Ectodermal cell (in vitro differentiated cells): ENCODE results near the gene CDK5RAP3.

Experiments
- H3K27ac ChIP-seq: 2 replicates; pipeline ENCODE4 v1.7.0; 2013; ENCODE audit warnings: mild to moderate bottlenecking, low read depth, low read length; ENCODE audit not compliant: insufficient read depth, poor library complexity, severe bottlenecking
- H3K27me3 ChIP-seq: 2 replicates; pipeline ENCODE4 v1.7.0; 2013; ENCODE audit warnings: mild to moderate bottlenecking, low read length; ENCODE audit not compliant: insufficient read depth, control insufficient read depth, poor library complexity, severe bottlenecking
- H3K36me3 ChIP-seq: one replicate; pipeline ENCODE4 v1.7.0; 2013; ENCODE audit warnings: low read length; ENCODE audit not compliant: control insufficient read depth, insufficient read depth
- H3K4me1 ChIP-seq: one replicate; pipeline ENCODE4 v1.7.0; 2013; ENCODE audit warnings: low read length; ENCODE audit not compliant: control insufficient read depth, insufficient read depth
- H3K4me3 ChIP-seq: 2 replicates; pipeline ENCODE4 v1.7.0; 2013; ENCODE audit warnings: low read depth, low read length, control low read depth; ENCODE audit not compliant: insufficient read depth
- H3K9me3 ChIP-seq: 2 replicates; pipeline ENCODE4 v1.7.0; 2013; ENCODE audit warnings: mild to moderate bottlenecking, low read length, moderate library complexity; ENCODE audit not compliant: control insufficient read depth
- WGBS, 2 experiments: methylation state at CpG; one replicate each; pipeline ENCODE4 v1.1.7; 2013; ENCODE audit warnings: missing lambda C conversion rate in 2 of 2; 5-methylcytosine and 5-hydroxymethylcytosine counted together

Gene CDK5RAP3

DNA sequence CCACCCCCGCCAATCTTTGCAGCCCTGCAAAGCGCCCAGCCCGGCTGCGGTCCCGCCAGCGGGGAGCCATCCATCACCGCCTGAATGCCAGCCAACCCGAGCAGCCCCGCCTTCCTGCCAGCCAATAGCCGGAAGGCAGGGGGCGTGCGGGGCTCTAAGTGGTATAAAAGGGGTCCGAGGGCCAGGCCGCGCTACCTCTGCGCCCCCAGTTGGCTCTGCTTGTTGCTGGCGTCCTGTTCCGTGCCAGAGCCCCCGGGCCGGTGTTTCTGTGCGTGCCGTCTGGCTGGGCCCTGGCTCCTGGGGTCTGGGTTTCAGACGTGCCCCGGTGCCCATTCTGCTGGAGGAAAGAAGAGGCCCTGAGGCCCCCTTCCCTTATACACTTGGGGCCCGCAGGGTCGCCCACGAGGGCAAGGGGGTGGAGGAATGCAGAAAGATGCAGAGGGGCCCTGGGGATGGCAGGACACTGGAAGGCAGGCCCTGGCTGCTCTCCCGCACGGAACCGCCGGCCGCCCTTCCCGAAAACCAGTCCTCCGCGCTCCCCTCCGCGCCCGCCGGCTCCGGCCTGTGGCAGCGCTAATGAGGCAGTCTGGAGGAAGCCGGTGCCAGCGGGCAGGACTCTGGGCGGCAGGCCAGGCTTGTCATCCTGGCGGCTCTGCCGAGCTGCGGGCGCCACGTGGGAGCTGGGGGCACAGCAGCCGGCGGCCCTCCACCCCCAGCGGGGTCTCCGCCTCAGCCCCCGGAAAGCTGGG is 52.7 kb downstream of the CDK5RAP3 start:
- 0 to 1% methylated on average over 54 of the region's 54 CpGs for WGBS, 2 experiments
- H3K36me3 ChIP-seq, result no peaks in the 10 kb centered on the region
- peaks cover 27% of the 10 kb centered on the region for H3K4me1 ChIP-seq
- H3K4me3 ChIP-seq, result peak overlapping the region; percentile 44
- no peaks in the 10 kb centered on the region for H3K9me3 ChIP-seq
- peaks cover 20% of the 10 kb centered on the region for H3K27me3 ChIP-seq
- H3K27ac ChIP-seq, result peak overlapping the region; percentile 60

DNA sequence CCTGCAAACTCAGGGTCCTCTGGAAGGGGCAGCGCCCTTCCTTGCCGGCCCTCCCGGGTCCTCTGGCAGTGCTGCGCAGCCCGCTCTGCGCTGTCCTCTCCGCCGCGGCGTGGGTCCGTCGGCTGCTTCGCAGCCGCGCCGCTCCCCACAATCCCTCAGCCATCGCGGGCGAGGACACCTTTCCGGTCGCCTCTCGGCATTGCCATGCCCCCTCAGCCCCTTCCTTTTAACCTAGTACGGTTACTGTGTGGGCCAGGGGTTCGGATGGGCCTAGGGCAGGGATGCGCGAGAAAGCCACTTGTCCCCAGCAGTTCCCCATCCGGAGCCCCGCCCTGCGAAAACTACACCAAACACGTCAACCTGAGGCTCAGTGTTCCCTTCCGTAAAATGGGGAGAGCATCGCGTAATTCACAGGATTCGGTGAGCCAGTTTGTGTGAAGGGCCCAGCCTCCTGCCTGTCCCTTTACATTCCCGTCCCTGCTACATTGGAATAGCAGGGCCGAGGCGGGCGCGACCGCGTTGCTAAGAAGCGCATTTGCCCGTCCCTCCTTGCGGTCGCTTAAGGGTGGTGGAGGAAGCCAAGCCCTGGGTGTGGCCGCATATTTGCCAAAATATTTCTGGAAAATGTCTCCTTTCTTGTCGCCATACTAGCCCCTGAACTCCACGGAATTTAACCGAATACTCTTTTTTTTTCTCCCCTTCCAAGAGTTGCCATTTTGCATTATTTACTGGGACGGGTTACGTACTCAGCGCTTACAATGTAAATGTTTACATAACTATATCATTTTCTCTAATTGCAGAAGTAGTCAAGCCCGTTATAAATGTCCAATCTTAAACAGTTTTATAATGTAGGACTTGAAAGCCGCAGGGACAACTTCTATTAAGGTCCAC is 53.5 kb downstream of the CDK5RAP3 start:
- Histone ChIP-seq H3K36me3 (no peaks in the 10 kb centered on the region), H3K27me3 (peaks cover 20% of the 10 kb centered on the region), H3K4me3 (peak overlapping the region; percentile 44), H3K27ac (peak overlapping the region; percentile 60), H3K4me1 (peaks cover 27% of the 10 kb centered on the region), H3K9me3 (no peaks in the 10 kb centered on the region)
- WGBS, 2 experiments, result 2% methylated on average over 53 to 54 of the region's 54 CpGs

DNA sequence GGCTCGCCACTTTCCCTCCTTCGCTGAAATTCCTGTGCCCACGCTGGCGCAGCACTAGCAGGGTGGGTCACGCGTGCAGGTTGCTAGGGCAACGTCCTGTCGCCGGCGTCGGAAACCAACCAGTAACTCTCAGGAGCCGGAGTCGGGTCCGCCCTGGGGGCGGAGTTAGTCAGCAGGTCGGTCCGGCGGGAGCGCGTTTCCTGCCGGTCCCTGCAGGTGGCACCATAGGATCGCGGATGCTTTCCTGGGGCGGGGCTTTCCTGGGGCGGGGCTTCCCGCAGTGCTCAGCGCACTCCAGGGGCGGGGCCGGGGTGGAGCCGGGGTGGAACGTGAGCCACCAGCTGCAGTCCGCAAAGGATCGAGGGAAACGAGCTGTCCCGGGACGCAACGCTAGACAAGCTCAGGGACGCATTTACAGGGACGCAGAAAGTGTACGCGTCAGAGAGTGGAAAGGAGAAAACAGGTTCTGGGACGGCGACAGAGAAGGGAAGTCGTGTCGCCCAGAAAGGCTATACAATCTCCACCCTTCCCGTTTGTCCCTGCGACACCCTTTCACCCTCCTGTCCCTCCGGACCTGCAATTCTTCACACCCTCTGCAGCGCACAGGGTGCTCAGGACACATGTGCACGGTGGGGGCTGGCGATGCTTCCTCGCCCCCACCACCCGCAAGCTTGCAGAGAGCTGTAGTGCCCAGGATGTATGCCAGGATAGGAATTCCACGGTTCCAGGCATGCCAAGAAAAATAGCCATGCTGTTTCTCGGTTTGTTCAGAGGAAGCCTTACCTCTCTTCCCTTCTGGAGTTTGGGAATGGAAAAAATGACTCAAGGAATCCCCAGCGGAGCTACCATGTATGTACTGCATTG is 54.4 kb downstream of the CDK5RAP3 start:
- WGBS, 2 experiments, result 2% methylated on average over 56 of the region's 56 CpGs
- peaks cover 20% of the 10 kb centered on the region for H3K27me3 ChIP-seq
- H3K4me1 ChIP-seq, result peaks cover 27% of the 10 kb centered on the region
- no peaks in the 10 kb centered on the region for H3K9me3 ChIP-seq
- H3K36me3 ChIP-seq, result no peaks in the 10 kb centered on the region
- peak overlapping the region; percentile 4 for H3K27ac ChIP-seq
- peak overlapping the region; percentile 44 for H3K4me3 ChIP-seq

DNA sequence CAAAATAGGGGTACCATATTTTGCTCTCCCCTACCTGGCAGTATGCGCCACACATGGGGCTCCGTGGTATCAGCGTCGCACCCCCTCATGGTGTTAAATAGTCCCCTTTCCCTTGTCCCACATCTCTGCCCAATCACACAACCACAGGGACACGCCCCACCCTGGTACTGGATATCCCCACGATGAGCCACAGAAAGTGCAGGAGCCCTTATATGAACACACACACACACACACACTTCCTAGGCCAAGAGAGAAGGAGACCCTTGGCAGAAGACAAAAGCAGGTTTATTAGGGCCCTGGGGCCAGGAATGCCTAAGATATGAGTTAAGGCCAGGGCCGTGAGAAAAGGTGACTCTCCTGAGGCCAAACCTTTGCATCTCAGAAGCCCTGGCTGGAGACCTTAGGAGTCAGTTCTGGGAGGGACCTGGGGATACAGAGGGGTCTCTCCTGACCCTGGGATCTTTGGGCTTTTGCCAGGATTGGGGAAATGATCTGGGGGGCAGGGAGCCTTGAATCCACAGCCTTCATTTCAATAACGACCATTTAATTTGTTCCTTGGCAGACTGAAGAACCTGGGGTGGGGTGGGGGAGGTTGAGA is 55.1 kb downstream of the CDK5RAP3 start:
- peaks cover 27% of the 10 kb centered on the region for H3K4me1 ChIP-seq
- H3K4me3 ChIP-seq, result no peak overlapping the region
- WGBS, 2 experiments, result 57% methylated on average over 8 of the region's 8 CpGs
- no peaks in the 10 kb centered on the region for H3K36me3 ChIP-seq
- peaks cover 20% of the 10 kb centered on the region for H3K27me3 ChIP-seq
- no peak overlapping the region for H3K27ac ChIP-seq
- H3K9me3 ChIP-seq, result no peaks in the 10 kb centered on the region

GRCh38 chr17:48026502-48027321 is 55.8 kb downstream of the CDK5RAP3 start:
- H3K27ac ChIP-seq, result no peak overlapping the region
- H3K4me1 ChIP-seq, result peaks cover 27% of the 10 kb centered on the region
- H3K27me3 ChIP-seq, result peaks cover 20% of the 10 kb centered on the region
- H3K4me3 ChIP-seq, result no peak overlapping the region
- no peaks in the 10 kb centered on the region for H3K36me3 ChIP-seq
- no peaks in the 10 kb centered on the region for H3K9me3 ChIP-seq
- 22 to 25% methylated on average over 18 of the region's 18 CpGs for WGBS, 2 experiments

- 91 to 92% methylated on average over 12 of the region's 12 CpGs for WGBS, 2 experiments
- Histone ChIP-seq H3K27ac (no peak overlapping the region), H3K27me3 (peaks cover 25% of the 10 kb centered on the region), H3K4me1 (peaks cover 27% of the 10 kb centered on the region), H3K9me3 (no peaks in the 10 kb centered on the region), H3K4me3 (no peak overlapping the region), H3K36me3 (no peaks in the 10 kb centered on the region)
Observed at GRCh38 chr17:48027322-48027981, 56.5 kb downstream of the CDK5RAP3 start.

DNA sequence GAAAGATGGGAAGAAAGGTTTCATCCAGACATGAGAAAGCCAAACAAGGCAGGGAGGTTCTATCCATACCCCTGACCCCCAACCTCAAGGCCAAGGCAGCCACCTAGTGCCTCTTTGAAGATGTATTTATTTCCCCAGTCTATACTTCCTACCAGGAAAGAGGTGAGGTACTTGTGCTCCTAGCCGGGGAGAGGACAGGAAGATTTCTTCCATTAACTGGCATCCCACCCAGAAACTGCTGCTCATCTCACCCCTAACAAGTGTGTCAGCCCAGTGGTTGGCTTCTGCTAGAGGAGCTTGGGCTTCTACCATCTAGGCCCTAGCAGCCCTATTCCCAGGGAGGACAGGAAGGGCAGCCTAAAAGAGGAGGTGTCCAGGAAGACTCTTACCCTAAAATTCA is 57.8 kb downstream of the CDK5RAP3 start:
- WGBS, 2 experiments, result 100% methylated on average over 1 of the region's 1 CpG
- H3K4me1 ChIP-seq, result peaks cover 24% of the 10 kb centered on the region
- H3K4me3 ChIP-seq, result no peak overlapping the region
- H3K27me3 ChIP-seq, result peaks cover 25% of the 10 kb centered on the region
- no peaks in the 10 kb centered on the region for H3K36me3 ChIP-seq
- H3K27ac ChIP-seq, result no peak overlapping the region
- H3K9me3 ChIP-seq, result no peaks in the 10 kb centered on the region

GRCh38 chr17:48030531-48030930 is 59.6 kb downstream of the CDK5RAP3 start:
- no peaks in the 10 kb centered on the region for H3K36me3 ChIP-seq
- peaks cover 12% of the 10 kb centered on the region for H3K27me3 ChIP-seq
- no peak overlapping the region for H3K4me3 ChIP-seq
- no peak overlapping the region for H3K27ac ChIP-seq
- peaks cover 2% of the 10 kb centered on the region for H3K9me3 ChIP-seq
- peaks cover 13% of the 10 kb centered on the region for H3K4me1 ChIP-seq
- WGBS, 2 experiments, result 86 to 89% methylated on average over 5 of the region's 5 CpGs
